Thymus (tissue), 11 donors: ENCODE measurements around the gene SLC35B1. TPM values are rescaled to one million over a fixed set of nuclear protein-coding genes. Genes with fewer than 3 reads are reported as not detected.
"Not testable (repeated sequence)": the region's sequence is repeated elsewhere in the genome, so short reads cannot be mapped to it uniquely, and the experiment has no call there.

Source experiments
- DNase-seq, 9 donors: peaks; one replicate each; pipeline ENCODE4 v3.0.0-alpha.2; 2013; ENCODE audit warnings: low spot score in 9 of 9, low read depth in 6 of 9, missing footprints in 1 of 9
- H3K27ac ChIP-seq, 2 donors: one replicate each; pipeline ENCODE4 v1.5.1; 2013; ENCODE audit warnings: control low read depth in 1 of 2, low read depth in 1 of 2, low read length in 1 of 2, mild to moderate bottlenecking in 1 of 2, moderate library complexity in 1 of 2
- H3K27me3 ChIP-seq, 2 donors: one replicate each; pipeline ENCODE4 v1.5.1; 2013; ENCODE audit warnings: low read length in 1 of 2; ENCODE audit not compliant: control insufficient read depth in 2 of 2, insufficient read depth in 1 of 2
- H3K36me3 ChIP-seq, 2 donors: one replicate each; pipeline ENCODE4 v1.5.1; 2013; ENCODE audit warnings: low read length in 1 of 2, mild to moderate bottlenecking in 1 of 2, moderate library complexity in 1 of 2; ENCODE audit not compliant: control insufficient read depth in 2 of 2, insufficient read depth in 2 of 2
- H3K4me1 ChIP-seq, 2 donors: one replicate each; pipeline ENCODE4 v1.5.1; 2013; ENCODE audit warnings: low read length in 2 of 2; ENCODE audit not compliant: control insufficient read depth in 2 of 2, insufficient read depth in 2 of 2
- H3K4me3 ChIP-seq, 2 donors: one replicate each; pipeline ENCODE4 v1.5.1; 2013; ENCODE audit warnings: low read length in 2 of 2, control low read depth in 1 of 2, mild to moderate bottlenecking in 1 of 2
- H3K9me3 ChIP-seq, 2 donors: one replicate each; pipeline ENCODE4 v1.5.1; 2013; ENCODE audit warnings: low read length in 1 of 2, mild to moderate bottlenecking in 1 of 2; ENCODE audit not compliant: control insufficient read depth in 2 of 2, insufficient read depth in 1 of 2
- WGBS: extraction: QIAGEN DNeasy Blood & Tissue Kit; methylation state at CpG from one replicate; pipeline ENCODE4 v1.1.7; 2013; 5-methylcytosine and 5-hydroxymethylcytosine counted together
- polyA plus RNA-seq: library from polyadenylated mRNA; stranded (reverse); fragments of 200-250 nt; gene quantifications from one replicate; pipeline ENCODE4 v1.2.3, GENCODE V29; 2013
- total RNA-seq: library from RNA; stranded (reverse); fragments of 120-200 nt; gene quantifications from one replicate; pipeline ENCODE4 v1.2.4, GENCODE V29; 2013
- donor health status: healthy.

Gene SLC35B1
- total and polyA plus RNA-seq, 2 donors, result 33.3 to 50.0 TPM

DNA sequence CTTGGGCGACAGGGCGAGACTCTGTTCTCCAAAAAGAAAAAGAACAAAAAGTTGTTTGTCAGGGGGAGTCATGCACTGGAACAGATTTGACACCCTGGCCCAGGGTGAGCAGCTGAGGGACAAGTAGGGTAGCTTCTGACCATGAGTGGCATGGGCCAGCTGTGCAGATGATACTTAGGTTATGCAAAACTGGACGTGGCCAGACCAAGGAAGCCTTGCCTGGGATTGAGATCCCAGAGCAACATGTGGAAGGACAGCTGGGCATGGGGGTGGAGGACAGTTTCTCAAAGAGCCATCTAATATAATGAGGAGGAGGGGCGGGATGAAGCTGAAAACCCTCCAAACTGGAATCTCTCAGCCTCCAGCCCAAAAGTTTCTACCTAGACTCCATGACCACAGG lies 19.6 kb upstream of the SLC35B1 start:
- Histone ChIP-seq H3K36me3 (peaks cover 18 to 33% of the 10 kb centered on the region in 2 donors), H3K9me3 (peaks cover 0 to 3% of the 10 kb centered on the region in 2 donors), H3K27ac (no peak overlapping the region), H3K4me1 (peaks cover 25 to 45% of the 10 kb centered on the region in 2 donors), H3K4me3 (no peak overlapping the region), H3K27me3 (no peaks in the 10 kb centered on the region)
- DNase-seq, result no peak
- 98% methylated on average over 4 of the region's 4 CpGs for WGBS

DNA sequence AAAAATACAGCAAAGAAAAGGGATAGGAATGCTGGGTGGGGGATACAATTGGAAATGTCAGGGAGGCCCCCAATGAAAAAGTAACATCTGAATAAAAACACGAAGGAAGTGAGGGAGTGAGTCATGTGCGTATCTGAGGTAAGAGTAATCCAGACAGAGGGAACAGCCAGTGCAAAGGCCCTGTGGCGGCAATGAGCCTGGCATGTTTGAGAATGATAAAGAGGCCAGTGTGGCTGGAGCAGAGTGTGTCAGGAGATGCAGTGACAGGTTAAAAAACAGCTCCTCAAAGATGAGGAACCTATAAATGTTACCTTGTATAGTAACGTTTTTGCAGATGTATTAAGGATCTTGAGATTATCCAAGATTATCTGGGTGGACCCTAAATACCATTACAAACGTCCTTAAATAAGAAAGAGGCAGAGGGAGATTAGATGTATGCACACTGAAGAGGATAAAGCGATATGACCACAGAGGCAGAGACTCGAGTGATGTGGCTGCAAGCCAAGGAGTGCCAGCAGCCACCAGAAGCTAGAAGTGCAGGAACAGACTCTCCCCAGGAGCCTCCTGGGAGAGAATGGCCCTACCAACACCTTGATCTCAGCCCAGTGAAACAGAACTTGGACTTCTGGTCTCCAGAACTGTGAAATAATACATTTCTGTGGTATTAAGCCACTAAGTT lies 17.8 kb upstream of the SLC35B1 start:
- Histone ChIP-seq H3K27ac (no peak overlapping the region), H3K4me3 (no peak overlapping the region), H3K27me3 (no peaks in the 10 kb centered on the region), H3K9me3 (peaks cover 0 to 3% of the 10 kb centered on the region in 2 donors), H3K4me1 (peaks cover 25 to 46% of the 10 kb centered on the region in 2 donors), H3K36me3 (peaks cover 28 to 51% of the 10 kb centered on the region in 2 donors)
- 97% methylated on average over 7 of the region's 7 CpGs for WGBS
- DNase-seq, result no peak

DNA sequence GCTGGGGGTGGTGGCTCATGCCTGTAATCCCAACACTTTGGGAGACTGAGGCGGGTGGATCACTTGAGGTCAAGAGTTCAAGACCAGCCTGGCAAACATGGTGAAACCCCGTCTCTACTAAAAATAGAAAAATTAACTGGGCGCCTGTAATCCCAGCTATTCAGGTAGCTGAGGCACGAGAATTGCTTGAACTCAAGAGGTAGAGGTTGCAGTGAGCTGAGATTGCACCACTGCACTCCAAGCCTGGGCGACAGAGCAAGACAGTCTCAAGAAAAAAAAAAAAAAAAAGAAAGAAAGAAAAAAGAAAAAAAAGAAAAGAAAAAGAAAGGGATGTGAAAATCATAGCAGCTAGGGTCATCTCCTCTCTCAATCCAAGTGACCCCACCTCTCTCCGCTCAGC lies 16.8 kb upstream of the SLC35B1 start:
- not testable (repeated sequence) for H3K4me3 ChIP-seq, H3K9me3 ChIP-seq, DNase-seq, H3K27ac ChIP-seq, H3K27me3 ChIP-seq
- Histone ChIP-seq H3K36me3 (peaks cover 33 to 57% of the 10 kb centered on the region in 2 donors), H3K4me1 (peaks cover 18 to 36% of the 10 kb centered on the region in 2 donors)
- WGBS, result 97% methylated on average over 6 of the region's 6 CpGs

GRCh38 chr17:49723423-49723822 lies 15.7 kb upstream of the SLC35B1 start:
- Histone ChIP-seq H3K9me3 (peaks cover 0 to 3% of the 10 kb centered on the region in 2 donors), H3K4me1 (peaks cover 14 to 26% of the 10 kb centered on the region in 2 donors), H3K27ac (peak overlapping the region in 1 of 2 donors; percentile 55), H3K4me3 (no peak overlapping the region), H3K27me3 (no peaks in the 10 kb centered on the region), H3K36me3 (peaks cover 37 to 69% of the 10 kb centered on the region in 2 donors)
- peak in 1 of 9 donors; percentile 71 for DNase-seq
- 24% methylated on average over 8 of the region's 8 CpGs for WGBS

DNA sequence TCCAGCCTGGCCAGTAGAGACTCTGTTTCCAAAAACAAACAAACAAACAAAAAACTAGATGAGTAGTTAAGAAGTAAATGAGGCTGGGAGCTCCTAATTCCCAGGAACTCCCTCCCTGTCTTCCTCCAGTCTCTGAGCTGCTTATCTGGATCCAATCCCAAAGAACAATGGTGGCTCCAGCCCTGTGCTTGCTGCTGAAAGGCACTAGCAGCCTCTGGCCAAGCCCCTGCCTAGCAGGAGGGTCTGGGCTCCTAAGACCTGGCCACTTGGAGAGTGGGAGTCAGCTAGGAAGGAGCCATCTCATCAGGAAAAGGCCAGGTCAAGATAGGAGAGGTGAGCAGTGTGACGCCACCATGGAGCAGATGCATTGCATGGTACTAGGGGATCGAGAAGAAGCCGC lies 14.3 kb upstream of the SLC35B1 start:
- DNase-seq, result no peak
- H3K27me3 ChIP-seq, result no peaks in the 10 kb centered on the region
- 97% methylated on average over 3 of the region's 3 CpGs for WGBS
- no peak overlapping the region for H3K27ac ChIP-seq
- peaks cover 0 to 3% of the 10 kb centered on the region in 2 donors for H3K9me3 ChIP-seq
- H3K36me3 ChIP-seq, result peaks cover 50 to 76% of the 10 kb centered on the region in 2 donors
- H3K4me3 ChIP-seq, result no peak overlapping the region
- H3K4me1 ChIP-seq, result peaks cover 14 to 24% of the 10 kb centered on the region in 2 donors

- H3K4me1 ChIP-seq, result peaks cover 0 to 4% of the 10 kb centered on the region in 2 donors
- WGBS, result 95% methylated on average over 10 of the region's 10 CpGs
- H3K9me3 ChIP-seq, result no peaks in the 10 kb centered on the region
- H3K27me3 ChIP-seq, result no peaks in the 10 kb centered on the region
- H3K36me3 ChIP-seq, result peaks cover 74 to 96% of the 10 kb centered on the region in 2 donors
- DNase-seq, result no peak
- H3K27ac ChIP-seq, result no peak overlapping the region
- no peak overlapping the region for H3K4me3 ChIP-seq
These were observed 9.7 kb upstream of the SLC35B1 start for GRCh38 chr17:49717371-49717861.

DNA sequence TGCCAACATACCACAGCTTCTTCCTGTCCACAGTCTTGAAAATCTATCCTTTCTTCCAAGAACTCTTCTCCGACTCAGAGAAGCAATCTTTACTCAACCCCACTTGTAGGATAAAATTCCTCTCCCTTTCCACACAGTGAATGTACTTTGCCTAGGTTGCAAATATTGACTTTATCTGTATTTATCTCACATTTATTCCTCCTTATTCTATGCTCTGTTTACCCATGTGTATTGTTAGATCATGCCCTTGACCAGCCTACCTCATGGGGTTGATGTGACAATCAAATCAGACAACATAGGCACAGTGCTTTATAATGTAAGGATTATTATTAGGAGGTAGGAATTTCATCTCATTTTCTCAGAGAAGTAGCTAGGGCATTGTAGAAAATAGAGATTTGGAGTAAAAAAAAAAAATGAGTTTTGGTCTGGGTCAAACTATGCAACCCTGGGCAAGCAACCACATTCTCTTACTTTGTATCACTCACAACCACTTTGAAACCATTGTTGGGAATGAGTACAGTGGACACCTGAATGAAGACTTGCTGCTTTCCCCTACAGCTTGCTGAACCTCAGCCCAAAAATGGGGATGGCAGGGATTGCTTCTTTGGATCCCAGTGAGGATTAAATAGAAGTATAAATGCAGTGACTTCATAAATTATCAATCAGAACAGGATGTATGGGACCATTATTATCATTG lies 9.1 kb upstream of the SLC35B1 start:
- Histone ChIP-seq H3K9me3 (no peaks in the 10 kb centered on the region), H3K36me3 (peaks cover 73 to 96% of the 10 kb centered on the region in 2 donors), H3K27me3 (no peaks in the 10 kb centered on the region), H3K4me1 (no peaks in the 10 kb centered on the region), H3K4me3 (no peak overlapping the region), H3K27ac (no peak overlapping the region)
- DNase-seq, result no peak
- 98% methylated on average over 1 of the region's 1 CpG for WGBS

GRCh38 chr17:49715717-49716279 lies 8.0 kb upstream of the SLC35B1 start:
- H3K4me3 ChIP-seq, result no peak overlapping the region
- H3K4me1 ChIP-seq, result no peaks in the 10 kb centered on the region
- WGBS, result 93% methylated on average over 9 of the region's 9 CpGs
- DNase-seq, result no peak
- H3K9me3 ChIP-seq, result no peaks in the 10 kb centered on the region
- H3K27ac ChIP-seq, result no peak overlapping the region
- peaks cover 73 to 94% of the 10 kb centered on the region in 2 donors for H3K36me3 ChIP-seq
- H3K27me3 ChIP-seq, result no peaks in the 10 kb centered on the region

DNA sequence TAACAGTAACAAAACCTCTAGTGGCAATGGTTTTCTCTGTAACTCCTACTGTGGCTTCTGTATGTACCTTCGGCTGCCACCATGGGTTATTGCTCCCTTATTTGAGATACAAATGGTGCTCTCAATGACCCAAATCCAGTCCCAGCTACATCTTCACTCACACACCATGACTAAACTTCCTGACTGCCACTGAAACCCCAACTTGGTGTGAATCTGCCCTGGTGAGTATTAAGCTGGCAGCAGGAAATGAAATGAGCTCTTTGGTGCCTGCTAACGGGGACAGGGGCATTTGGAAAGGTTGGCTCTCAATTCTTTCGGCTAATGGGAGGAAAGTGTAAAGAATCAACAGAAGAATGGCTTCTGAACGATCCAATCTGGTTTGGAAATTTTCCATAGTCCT lies 7.5 kb upstream of the SLC35B1 start:
- no peaks in the 10 kb centered on the region for H3K27me3 ChIP-seq
- H3K36me3 ChIP-seq, result peaks cover 72 to 94% of the 10 kb centered on the region in 2 donors
- no peak overlapping the region for H3K27ac ChIP-seq
- no peaks in the 10 kb centered on the region for H3K4me1 ChIP-seq
- H3K4me3 ChIP-seq, result no peak overlapping the region
- WGBS, result 96% methylated on average over 4 of the region's 4 CpGs
- DNase-seq, result no peak
- no peaks in the 10 kb centered on the region for H3K9me3 ChIP-seq
